NT2/D1 (cell line): ENCODE measurements around the gene STPG4.

Source experiments
- SUZ12 ChIP-seq: IDR thresholded peaks from 2 replicates; pipeline ENCODE4 v1.6.1; 2011; ENCODE audit not compliant: insufficient read length, insufficient read depth; ENCODE audit errors: extremely low read depth
- YY1 ChIP-seq: IDR thresholded peaks from 2 replicates; pipeline ENCODE4 v1.6.1; 2011; ENCODE audit not compliant: insufficient read length, insufficient read depth

- TF ChIP-seq YY1, result no peak
- no peak for TF ChIP-seq SUZ12
These were observed 76.3 kb downstream of the STPG4 start for GRCh38 chr2:47078541-47079482.
